Measurements from ENCODE around the gene COX14.

COX14 gene

GRCh38 chr12:50084775-50085614 is 27.0 kb upstream of the COX14 start, which contains the start of gene SMARCD1:
Gene SMARCD1, plus strand, starts transcription at chr12:50085342. Its CDS starts 28 bp downstream, at chr12:50085370.
- FAIRE-seq: no peak

GRCh38 chr12:50085615-50086072 is 26.4 kb upstream of the COX14 start:
- no peak for DNase-seq (ENCODE audit: low spot score)
- FAIRE-seq: no peak

More at GRCh38 chr12:50084775-50085614, 27.0 kb upstream of the COX14 start, which contains the start of gene SMARCD1:
- DNase-seq (ENCODE audit: low spot score): peak; percentile 93

GRCh38 chr12:50086148-50086547 is 25.9 kb upstream of the COX14 start:
- DNase-seq (ENCODE audit: low spot score): no peak
- FAIRE-seq: no peak

GRCh38 chr12:50087151-50087550 is 24.9 kb upstream of the COX14 start:
- no peak for FAIRE-seq

GRCh38 chr12:50087995-50088394 is 24.0 kb upstream of the COX14 start:
- no peak for FAIRE-seq
- no peak for DNase-seq (ENCODE audit: low spot score)

More at GRCh38 chr12:50087151-50087550, 24.9 kb upstream of the COX14 start:
- no peak for DNase-seq (ENCODE audit: low spot score)

GRCh38 chr12:50088577-50089335 is 23.3 kb upstream of the COX14 start:
- DNase-seq (ENCODE audit: low spot score) (peak; percentile 57), FAIRE-seq (no peak)

GRCh38 chr12:50089730-50090129 is 22.3 kb upstream of the COX14 start:
- DNase-seq (ENCODE audit: low spot score) (no peak), FAIRE-seq (no peak)

- FAIRE-seq: no peak
These were observed 21.6 kb upstream of the COX14 start for GRCh38 chr12:50090391-50090790.

GRCh38 chr12:50097952-50098351 is 14.1 kb upstream of the COX14 start:
- FAIRE-seq (no peak), DNase-seq (ENCODE audit: low spot score) (no peak)

More at GRCh38 chr12:50090391-50090790, 21.6 kb upstream of the COX14 start:
- no peak for DNase-seq (ENCODE audit: low spot score)

- no peak for FAIRE-seq
- DNase-seq (ENCODE audit: low spot score): no peak
These were observed 12.6 kb upstream of the COX14 start for GRCh38 chr12:50099302-50100008.

GRCh38 chr12:50100561-50100960 is 11.5 kb upstream of the COX14 start:
- FAIRE-seq (no peak), DNase-seq (ENCODE audit: low spot score) (no peak)

GRCh38 chr12:50101663-50102062 is 10.4 kb upstream of the COX14 start:
- DNase-seq (ENCODE audit: low spot score) (peak; percentile 41), FAIRE-seq (no peak)

- DNase-seq (ENCODE audit: low spot score) (no peak), FAIRE-seq (no peak)
These were observed 9.9 kb upstream of the COX14 start for GRCh38 chr12:50102131-50102531.

- no peak for FAIRE-seq
- no peak for DNase-seq (ENCODE audit: low spot score)
These were observed 9.3 kb upstream of the COX14 start for GRCh38 chr12:50102646-50103309.

- no peak for DNase-seq (ENCODE audit: low spot score)
- FAIRE-seq: no peak
These were observed 8.7 kb upstream of the COX14 start for GRCh38 chr12:50103351-50103750.

GRCh38 chr12:50103767-50104321 is 8.2 kb upstream of the COX14 start, which contains the start of gene GPD1:
Gene GPD1, plus strand, starts transcription at chr12:50104008. Its CDS starts 43 bp downstream, at chr12:50104051.
- FAIRE-seq: no peak
- DNase-seq (ENCODE audit: low spot score): peak; percentile 41

- no peak for FAIRE-seq
These were observed 7.3 kb upstream of the COX14 start for GRCh38 chr12:50104417-50105366.

GRCh38 chr12:50105913-50106450 is 6.1 kb upstream of the COX14 start:
- no peak for DNase-seq (ENCODE audit: low spot score)
- FAIRE-seq: no peak

More at GRCh38 chr12:50104417-50105366, 7.3 kb upstream of the COX14 start:
- DNase-seq (ENCODE audit: low spot score): no peak

GRCh38 chr12:50106907-50107306 is 5.1 kb upstream of the COX14 start:
- DNase-seq (ENCODE audit: low spot score) (no peak), FAIRE-seq (no peak)

All from urothelium cell line (cell line).